Breast epithelium (tissue), 3 donors: ENCODE results near the gene PLOD1.

Source experiments
- POLR2A ChIP-seq: fragments of 450-650 bp; IDR thresholded peaks from one replicate; pipeline ENCODE4 v1.6.1; 2016; ENCODE audit warnings: antibody characterized with exemption, mild to moderate bottlenecking, moderate library complexity
- POLR2AphosphoS5 ChIP-seq, 3 donors: sonication (generic); formaldehyde crosslinking; IDR thresholded peaks; one replicate each; pipeline ENCODE4 v1.6.1; 2017; ENCODE audit warnings: antibody characterized with exemption in 3 of 3
- TF ChIP-seq, protein P1 (sequence below), 3 donors: fragments of 450-650 bp; IDR thresholded peaks; one replicate each; pipeline ENCODE4 v1.5.1; 2016 to 2017; ENCODE audit warnings: antibody characterized with exemption in 3 of 3, mild to moderate bottlenecking in 3 of 3, moderate library complexity in 3 of 3

DNA sequence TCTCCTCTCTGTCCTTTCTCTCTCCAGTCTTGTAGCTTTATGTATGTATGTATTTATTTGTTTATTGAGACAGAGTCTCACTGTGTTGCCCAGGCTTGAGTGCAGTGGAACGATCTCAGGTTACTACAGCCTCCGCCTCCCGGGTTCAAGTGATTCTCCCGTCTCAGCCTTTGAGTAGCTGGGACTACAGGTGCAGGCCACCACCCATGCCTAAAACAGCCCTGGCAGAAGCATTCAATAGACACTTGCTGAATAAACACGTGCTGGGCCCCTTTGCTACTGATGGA lies 10.7 kb upstream of the PLOD1 start:
- TF ChIP-seq, protein P1, sequence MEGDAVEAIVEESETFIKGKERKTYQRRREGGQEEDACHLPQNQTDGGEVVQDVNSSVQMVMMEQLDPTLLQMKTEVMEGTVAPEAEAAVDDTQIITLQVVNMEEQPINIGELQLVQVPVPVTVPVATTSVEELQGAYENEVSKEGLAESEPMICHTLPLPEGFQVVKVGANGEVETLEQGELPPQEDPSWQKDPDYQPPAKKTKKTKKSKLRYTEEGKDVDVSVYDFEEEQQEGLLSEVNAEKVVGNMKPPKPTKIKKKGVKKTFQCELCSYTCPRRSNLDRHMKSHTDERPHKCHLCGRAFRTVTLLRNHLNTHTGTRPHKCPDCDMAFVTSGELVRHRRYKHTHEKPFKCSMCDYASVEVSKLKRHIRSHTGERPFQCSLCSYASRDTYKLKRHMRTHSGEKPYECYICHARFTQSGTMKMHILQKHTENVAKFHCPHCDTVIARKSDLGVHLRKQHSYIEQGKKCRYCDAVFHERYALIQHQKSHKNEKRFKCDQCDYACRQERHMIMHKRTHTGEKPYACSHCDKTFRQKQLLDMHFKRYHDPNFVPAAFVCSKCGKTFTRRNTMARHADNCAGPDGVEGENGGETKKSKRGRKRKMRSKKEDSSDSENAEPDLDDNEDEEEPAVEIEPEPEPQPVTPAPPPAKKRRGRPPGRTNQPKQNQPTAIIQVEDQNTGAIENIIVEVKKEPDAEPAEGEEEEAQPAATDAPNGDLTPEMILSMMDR (IDR thresholded peaks at IDR 0.05), result no peak
- TF ChIP-seq POLR2A (no peak), POLR2AphosphoS5 (IDR thresholded peaks at IDR 0.05) (no peak)
